CD4-positive, alpha-beta T cell treated with Interleukin-6 for 4 hours (primary cell): ENCODE measurements around the gene LRP5.

Experiments used
- DNase-seq: peaks from one replicate; pipeline ENCODE4 v3.0.0-alpha.2; 2020; ENCODE audit warnings: mixed read lengths

Gene LRP5

GRCh38 chr11:68312117-68312779 is at the start of gene LRP5:
Gene LRP5, plus strand, starts transcription at chr11:68312591. Its CDS starts 124 bp downstream, at chr11:68312715.
- peak; percentile 33 for DNase-seq

- DNase-seq, result no peak
Measured at GRCh38 chr11:68263444-68264035, 48.9 kb upstream of the LRP5 start.

DNA sequence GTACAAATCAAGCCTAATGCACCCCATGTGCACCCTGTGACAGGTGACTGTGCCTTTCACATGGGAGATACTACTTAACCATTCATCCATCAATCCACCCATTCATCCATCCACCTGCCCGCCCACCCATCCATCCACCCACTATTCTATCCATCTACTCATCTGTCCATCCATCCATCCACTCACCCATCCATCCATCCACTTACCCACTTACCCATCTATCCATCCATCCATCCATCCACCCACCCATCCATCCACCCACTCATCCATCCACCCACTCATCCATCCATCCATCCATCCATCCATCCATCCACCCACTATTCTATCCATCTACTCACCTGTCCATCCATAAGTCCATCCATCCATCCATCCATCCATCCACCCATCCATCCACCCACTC is 48.1 kb upstream of the LRP5 start:
- DNase-seq, result no peak

- no peak for DNase-seq
Measured at GRCh38 chr11:68264741-68265540, 47.5 kb upstream of the LRP5 start.

DNA sequence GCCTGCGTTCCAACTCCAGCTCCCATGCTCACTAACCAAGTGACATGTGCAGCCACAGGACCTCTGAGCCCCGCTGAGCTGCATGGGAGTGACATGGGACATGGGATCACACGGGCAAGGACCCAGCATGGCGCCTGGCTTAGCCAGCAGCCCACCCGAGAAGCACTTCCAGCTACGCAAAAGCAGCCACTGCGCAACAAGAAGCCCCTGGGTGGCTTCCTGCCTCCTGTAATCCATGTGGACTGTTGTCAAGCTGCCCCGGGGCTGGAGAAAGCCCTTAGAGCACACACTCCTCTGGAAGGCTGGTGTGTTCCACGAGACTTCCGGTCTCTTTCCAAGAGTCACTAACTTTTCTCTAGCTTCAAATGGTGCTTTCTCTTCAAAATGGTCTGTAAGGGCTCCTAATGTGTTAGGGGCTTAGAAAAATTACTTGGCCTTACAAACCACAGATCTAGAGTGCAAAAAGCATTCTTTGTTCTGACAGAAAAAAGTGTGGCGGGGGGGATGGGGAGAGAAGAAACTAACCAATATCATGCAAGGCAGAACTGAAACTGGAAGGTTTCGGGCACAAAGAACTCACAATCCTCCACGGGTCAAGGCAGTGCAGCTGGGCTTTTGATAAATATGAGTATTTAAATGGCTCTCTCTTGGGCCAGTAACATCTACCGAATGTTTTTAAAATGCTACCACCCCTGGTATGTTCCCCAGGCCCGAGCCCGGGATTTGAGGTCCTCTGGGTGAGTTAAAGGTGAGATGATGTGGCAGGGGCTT is 46.1 kb upstream of the LRP5 start:
- DNase-seq, result no peak

- DNase-seq, result no peak
Measured at GRCh38 chr11:68266936-68267880, 45.2 kb upstream of the LRP5 start.

DNA sequence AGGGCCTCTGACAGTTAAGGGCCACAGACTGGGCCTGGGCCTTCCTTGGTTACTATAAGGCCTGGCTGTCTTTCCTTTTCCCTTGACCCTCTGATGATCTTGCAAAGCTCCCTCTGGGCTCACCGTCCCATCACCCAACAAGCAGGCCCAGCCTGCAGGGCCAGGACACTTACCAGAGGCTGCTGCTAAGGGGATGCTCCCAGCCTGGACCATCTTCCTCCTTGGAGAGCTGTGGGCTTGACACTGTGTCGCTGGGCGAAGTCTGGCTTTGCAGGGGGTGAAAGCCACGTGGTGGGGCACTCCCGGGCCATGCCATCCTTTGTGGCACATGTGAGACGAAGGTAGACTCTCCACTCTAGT is 44.5 kb upstream of the LRP5 start:
- DNase-seq, result no peak

DNA sequence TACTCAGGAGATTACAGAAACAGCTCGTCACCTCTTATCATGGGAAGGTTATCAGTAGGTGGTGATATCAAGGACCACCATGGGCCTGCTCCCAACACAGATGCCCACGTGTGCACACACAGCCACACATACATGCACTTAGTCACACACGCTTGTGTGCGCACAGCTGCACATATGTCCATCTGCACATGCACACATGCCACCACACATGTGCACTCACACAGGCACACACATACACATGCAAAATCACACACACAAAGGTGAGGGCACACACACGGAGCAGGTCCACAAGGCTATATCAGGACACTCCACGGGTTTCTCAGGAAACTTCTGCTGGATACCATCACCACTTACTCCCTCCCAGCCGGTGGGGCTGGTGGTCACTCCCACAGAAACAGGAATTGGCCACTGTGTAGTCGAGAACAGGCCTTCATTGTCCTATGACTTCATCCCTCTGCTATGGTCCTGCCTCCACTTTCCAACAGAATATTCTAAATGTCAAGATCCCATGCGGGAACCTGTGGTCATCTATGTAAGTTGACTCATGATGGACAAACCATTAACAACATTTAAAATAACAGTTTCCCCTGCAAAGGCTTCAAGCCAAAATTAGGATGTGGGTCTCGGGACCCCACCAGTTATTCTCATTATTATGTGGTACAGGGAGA is 42.8 kb upstream of the LRP5 start:
- no peak for DNase-seq

- no peak for DNase-seq
Measured at GRCh38 chr11:68270196-68271022, 42.0 kb upstream of the LRP5 start.

DNA sequence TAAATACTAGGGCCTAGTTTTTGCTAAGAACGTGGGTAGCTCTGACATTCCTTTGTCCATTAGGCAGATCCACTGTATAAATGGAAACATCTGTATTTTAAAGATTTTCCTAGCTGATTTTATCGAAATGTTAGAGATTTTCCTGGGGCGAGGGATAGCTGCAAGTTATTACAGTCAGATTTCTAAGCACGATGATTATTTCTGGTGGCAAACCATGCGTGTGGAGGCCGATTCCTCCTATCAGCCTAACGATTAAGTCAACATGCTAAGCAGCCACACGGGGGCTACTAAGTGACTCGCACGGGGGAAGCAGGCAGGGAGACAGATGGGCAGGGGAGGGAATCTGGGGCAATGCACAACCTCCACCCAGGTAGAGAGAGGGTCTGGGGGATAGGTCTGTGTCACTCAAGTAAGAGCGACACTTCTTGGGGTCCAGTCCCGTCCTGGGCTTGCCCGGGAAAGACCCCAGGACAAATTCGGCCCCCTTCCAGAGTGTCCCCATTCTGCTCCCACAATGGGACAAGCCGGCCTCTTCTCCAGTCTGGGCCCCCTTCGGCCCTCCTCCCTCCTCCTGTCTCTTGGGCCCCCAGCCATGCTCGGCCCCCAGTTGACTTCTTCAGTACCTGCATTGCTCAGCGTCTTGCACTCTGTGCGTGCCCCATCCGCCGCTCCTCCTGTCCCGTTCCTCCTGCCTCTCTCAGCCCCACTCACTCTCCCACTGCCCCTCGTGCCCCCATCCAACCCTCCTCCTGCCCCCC is 41.2 kb upstream of the LRP5 start:
- DNase-seq, result peak; percentile 68

DNA sequence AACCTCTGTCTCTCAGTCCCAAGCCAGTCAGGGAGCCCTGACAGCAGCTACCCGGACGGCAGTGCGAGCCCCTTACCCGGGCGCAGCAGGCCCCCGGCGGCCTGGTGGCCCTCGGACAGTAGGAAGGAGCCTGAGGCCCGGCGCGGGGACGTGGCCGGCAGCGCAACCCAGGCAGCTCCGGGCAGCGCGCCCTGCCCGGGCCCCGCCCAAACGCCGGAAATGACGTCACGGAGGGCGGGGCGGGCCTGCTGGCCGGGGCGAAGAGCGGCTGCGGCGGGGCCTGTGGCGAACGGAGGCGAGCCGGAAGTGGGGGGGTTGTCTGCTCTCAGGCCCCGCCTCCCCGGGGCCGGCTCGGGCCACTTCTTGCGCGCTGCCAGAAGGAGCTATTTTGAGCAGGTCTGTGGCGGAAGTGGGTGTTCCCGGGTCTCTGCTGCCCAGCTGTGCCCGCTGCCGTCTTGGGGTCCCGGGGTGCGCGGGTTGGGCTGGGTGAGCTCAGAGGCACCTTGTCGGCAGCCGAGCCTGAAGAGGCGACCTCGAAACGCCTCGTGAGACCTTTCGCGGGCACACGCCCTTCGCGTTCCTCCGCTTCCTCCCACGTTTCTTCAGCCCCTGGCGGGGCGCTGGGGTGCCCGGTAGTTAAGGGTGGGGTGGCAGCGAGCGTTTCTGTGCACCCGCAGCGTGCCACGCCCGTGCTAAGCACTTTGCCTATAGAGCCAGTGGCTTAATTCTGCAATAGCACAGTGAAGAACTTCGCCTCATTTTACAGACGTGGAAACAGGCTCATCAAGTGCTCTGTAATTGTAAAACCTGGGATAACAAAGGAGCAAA is 40.4 kb upstream of the LRP5 start, which contains the start of gene C11orf24:
C11orf24 (minus strand) TSS at position 193 of the 828 bp plus-strand sequence. CDS start 8,206 bp downstream, outside the sequence.
- DNase-seq, result peak; percentile 95

DNA sequence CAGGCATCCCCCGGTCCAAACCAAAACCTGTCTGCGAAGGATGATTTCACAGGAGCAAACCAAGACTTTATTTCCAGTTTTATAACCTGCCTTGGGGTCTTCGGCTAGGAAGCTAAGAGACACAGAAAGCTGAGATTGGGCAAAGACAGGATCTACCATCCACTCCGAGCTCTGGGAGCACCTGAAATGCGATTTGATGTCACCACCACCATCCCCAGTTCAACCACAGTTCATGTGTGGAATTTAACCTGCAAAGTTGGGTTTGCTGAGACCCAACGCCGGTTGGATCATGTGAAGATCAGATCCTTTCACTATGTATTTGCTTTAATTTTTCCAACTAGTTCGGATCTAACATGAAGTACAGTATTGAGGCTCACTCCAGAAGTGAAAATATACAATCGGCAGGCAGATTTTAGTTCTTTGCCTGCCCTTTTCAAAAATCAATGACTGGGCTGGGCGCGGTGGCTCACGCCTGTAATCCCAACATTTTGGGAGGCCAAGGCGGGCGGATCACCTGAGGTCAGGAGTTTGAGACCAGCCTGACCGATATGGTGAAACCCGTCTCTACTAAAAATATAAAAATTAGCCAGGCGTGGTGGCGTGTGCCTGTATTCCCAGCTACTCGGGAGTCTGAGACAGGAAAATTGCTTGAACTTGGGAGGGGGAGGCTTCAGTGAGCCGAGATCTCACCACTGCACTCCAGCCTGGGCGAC is 39.2 kb upstream of the LRP5 start:
- no peak for DNase-seq

DNA sequence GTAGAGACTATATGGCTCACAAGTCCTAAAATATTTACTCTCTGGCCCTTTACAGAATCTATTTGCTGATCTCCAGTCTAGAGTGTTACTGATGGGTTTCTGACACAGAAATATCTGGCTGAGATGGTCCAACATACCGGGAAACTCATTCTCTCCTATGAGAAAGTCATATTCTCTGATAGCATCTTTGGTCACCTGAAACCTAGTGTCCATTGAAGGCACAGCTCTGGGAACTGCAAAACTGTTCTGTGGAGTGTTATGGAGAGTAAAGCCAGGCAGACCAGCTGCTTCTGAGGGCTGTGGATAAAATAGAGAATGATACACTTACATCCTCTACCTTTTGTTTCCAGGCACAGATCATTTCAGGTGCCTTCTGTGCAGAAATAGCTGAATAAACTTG is 38.1 kb upstream of the LRP5 start:
- no peak for DNase-seq

DNA sequence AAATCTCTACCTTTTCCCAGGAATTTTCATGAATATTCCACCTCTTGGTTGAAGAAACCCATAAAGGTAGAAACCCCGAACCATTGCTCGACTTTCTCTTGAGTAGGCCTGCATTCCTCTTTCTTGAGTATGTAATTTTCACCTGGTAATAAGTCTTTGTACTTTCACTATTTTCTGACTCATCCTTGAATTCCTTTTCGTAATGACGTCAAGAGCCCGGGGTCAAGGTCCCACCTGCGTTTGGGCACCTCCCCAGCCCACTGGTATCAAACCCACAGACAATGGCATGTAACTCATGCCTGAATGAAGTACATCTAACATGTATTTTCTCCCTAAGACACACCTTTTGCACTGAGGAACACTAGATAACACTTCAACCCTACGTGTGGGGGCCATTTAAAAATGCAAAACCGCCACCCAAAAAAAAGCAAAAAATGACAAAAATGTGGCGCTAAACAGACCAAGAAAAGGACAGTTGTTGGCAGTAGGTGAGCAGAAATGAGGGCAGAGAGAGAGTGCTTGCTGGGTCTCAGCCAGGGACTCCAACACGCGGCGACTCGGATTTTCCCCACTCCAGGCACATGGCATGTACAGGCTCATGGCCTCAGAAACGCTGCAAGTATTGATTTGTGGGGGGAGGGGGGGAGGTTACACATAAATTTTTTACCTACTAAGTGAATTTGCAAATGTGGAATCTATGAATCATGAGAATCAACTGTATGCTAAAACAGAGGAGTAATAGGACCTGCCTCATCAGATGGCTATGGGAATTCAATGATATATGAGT is 36.5 kb upstream of the LRP5 start:
- DNase-seq, result no peak

GRCh38 chr11:68276861-68277260 is 35.5 kb upstream of the LRP5 start:
- DNase-seq, result no peak

GRCh38 chr11:68279676-68280075 is 32.7 kb upstream of the LRP5 start:
- DNase-seq, result no peak
